GM12873 (cell line): Measurements from ENCODE around the gene LTO1.

ENCODE experiments used
- TF ChIP-seq, protein P1 (sequence below): IDR thresholded peaks from 2 replicates; pipeline ENCODE4 v1.5.1; 2012; ENCODE audit warnings: low read depth, mild to moderate bottlenecking, moderate library complexity, low read length, control low read depth; ENCODE audit not compliant: insufficient read depth; ENCODE audit errors: missing control alignments

The LTO1 gene

DNA sequence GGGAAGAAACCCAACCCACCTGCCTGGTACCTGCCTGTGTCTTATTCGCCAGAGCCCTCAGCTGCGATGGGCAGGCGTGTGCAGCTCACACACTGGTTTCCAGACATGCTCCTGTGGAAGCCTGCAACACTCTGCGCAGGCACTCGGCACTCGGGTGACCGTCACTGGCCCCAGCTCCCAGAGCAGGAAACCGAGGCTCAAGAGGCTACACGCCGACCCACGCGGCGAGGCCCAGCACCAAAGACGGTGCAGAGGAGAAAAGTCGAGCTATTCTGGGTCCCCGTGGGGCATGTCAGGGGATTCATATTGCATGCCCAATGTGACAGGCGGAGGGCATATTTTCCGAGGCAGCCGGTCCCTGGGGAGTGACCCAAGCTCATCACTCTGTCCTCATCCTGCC is 40.3 kb upstream of the LTO1 start:
- TF ChIP-seq, protein P1, sequence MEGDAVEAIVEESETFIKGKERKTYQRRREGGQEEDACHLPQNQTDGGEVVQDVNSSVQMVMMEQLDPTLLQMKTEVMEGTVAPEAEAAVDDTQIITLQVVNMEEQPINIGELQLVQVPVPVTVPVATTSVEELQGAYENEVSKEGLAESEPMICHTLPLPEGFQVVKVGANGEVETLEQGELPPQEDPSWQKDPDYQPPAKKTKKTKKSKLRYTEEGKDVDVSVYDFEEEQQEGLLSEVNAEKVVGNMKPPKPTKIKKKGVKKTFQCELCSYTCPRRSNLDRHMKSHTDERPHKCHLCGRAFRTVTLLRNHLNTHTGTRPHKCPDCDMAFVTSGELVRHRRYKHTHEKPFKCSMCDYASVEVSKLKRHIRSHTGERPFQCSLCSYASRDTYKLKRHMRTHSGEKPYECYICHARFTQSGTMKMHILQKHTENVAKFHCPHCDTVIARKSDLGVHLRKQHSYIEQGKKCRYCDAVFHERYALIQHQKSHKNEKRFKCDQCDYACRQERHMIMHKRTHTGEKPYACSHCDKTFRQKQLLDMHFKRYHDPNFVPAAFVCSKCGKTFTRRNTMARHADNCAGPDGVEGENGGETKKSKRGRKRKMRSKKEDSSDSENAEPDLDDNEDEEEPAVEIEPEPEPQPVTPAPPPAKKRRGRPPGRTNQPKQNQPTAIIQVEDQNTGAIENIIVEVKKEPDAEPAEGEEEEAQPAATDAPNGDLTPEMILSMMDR, result no peak

- TF ChIP-seq, protein P1, result no peak
Measured at GRCh38 chr11:69711822-69712801, 37.0 kb upstream of the LTO1 start.

DNA sequence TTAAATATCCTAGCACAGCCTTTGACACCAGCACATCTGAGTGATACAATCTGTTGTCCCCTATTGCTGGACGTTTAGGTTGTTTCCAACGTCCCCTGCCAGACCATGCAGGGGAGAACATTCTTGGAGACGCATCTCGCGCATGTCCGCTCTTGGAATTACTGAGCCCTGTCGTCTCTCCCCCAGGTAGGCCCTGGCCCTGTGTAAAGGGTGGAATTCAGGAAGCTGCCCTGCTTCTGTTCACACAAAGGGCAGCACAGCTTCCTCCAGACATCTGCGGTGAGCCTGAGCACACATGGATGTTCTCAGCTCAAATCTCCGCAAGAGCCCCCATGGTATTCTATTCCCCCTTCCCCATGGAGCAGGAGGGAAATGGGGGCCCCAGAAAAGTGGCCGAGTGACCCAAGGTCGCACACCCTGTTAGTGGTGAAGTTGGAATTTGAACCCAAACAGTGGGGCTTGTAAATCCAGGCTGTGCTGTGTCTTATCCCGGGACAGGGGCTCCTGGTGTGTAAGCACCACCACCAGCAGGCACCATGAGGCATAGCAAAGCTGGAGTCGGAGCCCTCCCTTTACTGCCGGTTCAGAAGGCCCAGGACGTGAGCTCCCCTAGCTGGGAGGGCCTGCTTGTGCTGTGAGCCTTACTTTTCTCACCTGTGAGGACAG is 33.7 kb upstream of the LTO1 start:
- TF ChIP-seq, protein P1, result no peak

DNA sequence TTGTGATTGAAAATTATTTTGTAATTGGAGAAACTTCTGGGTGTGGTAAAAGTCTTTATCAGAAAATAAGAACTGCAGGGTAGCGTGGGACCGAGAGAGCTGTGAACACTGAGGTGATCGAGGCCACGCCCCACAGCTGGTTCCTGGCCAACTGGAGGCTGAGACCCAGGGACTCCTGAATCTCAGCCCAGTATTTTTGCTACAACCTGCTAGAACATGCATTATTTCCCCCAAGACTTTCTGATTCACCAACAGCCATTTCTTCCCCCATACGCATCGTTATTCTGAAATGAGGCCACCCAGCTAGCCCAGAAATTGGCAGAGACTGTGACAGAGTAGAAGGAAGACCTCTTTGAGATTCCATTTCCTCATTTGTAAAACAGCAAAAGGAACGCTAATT is 32.0 kb upstream of the LTO1 start:
- TF ChIP-seq, protein P1, result no peak

DNA sequence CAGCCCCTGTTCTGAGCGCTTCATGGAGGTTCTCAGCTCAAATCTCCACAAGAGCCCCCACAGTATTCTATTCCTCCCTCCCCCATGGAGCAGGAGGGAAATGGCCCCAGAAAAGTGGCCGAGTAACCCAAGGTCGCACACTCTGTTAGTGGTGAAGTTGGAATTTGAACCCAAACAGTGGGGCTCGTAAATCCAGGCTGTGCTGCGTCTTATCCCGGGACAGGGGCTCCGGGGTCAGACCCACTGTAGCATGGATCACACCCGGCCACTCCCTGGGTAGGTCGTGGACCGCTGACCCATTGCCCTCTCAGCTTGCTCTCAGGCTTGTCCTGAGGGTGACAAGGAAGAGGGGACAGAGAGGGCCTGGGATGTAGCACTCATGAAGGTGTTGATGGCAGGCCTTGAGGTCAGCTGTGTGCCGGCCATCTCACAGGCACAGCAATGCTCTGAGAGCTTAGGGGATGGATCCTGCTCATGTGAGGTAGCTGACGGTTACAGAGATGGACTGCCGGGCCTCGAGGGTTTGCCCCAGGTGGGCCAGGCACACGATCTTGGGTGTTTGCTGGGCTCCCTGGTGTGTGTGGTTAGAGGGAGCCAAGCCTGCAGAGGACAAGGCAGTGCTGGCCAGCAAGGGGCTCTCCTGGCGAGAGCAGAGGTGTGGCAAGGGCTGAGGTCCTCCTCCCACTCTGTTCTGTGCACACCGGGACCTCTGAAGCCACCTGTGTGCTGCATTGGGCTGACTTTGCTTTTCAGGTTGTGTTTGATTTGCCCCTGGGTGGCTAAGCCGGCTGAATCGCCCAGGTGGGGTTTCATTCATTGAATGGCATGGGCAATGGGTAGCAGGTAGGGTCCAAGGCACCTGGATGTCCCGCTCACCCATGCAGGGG is 31.0 kb upstream of the LTO1 start:
- TF ChIP-seq, protein P1, result no peak

GRCh38 chr11:69705351-69705811 is 30.2 kb upstream of the LTO1 start:
- TF ChIP-seq, protein P1, result no peak
